ENCODE data around the gene SEC31B.

The SEC31B gene

GRCh38 chr10:100531761-100532160, 12.1 kb upstream of the SEC31B start:
- no peak for DNase-seq (ENCODE audit: low spot score)
- TF ChIP-seq CTCF (IDR thresholded peaks at IDR 0.05; ENCODE audit: borderline replicate concordance, control extremely low read depth, extremely low read depth, insufficient read depth, missing control alignments), result no peak
- in situ Hi-C loops (cut with MboI; ENCODE audit: low sequenced_read_pairs, unreplicated experiment), result no loop called here

- TF ChIP-seq CTCF (IDR thresholded peaks at IDR 0.05; ENCODE audit: borderline replicate concordance, control extremely low read depth, extremely low read depth, insufficient read depth, missing control alignments), result no peak
- in situ Hi-C loops (cut with MboI; ENCODE audit: low sequenced_read_pairs, unreplicated experiment), result no loop called here
- DNase-seq (ENCODE audit: low spot score), result peak; percentile 87
These were observed 10.0 kb upstream of the SEC31B start, which contains the start of gene NDUFB8 for GRCh38 chr10:100529475-100530298. TSS of gene NDUFB8 (minus strand) at chr10:100529871. CDS start at chr10:100529851, 20 bp downstream.

- no peak for DNase-seq (ENCODE audit: low spot score)
- in situ Hi-C loops (cut with MboI; ENCODE audit: low sequenced_read_pairs, unreplicated experiment), result no loop called here
- TF ChIP-seq CTCF (IDR thresholded peaks at IDR 0.05; ENCODE audit: borderline replicate concordance, control extremely low read depth, extremely low read depth, insufficient read depth, missing control alignments), result no peak
These were observed 9.3 kb upstream of the SEC31B start for GRCh38 chr10:100528921-100529474.

GRCh38 chr10:100528123-100528886, 8.6 kb upstream of the SEC31B start:
- in situ Hi-C loops (cut with MboI; ENCODE audit: low sequenced_read_pairs, unreplicated experiment), result no loop called here
- no peak for TF ChIP-seq CTCF (IDR thresholded peaks at IDR 0.05; ENCODE audit: borderline replicate concordance, control extremely low read depth, extremely low read depth, insufficient read depth, missing control alignments)
- no peak for DNase-seq (ENCODE audit: low spot score)

- no peak for DNase-seq (ENCODE audit: low spot score)
- in situ Hi-C loops (cut with MboI; ENCODE audit: low sequenced_read_pairs, unreplicated experiment), result no loop called here
- no peak for TF ChIP-seq CTCF (IDR thresholded peaks at IDR 0.05; ENCODE audit: borderline replicate concordance, control extremely low read depth, extremely low read depth, insufficient read depth, missing control alignments)
These were observed 5.0 kb upstream of the SEC31B start for GRCh38 chr10:100524638-100525037.

GRCh38 chr10:100524206-100524605, 4.5 kb upstream of the SEC31B start:
- in situ Hi-C loops (cut with MboI; ENCODE audit: low sequenced_read_pairs, unreplicated experiment), result no loop called here
- DNase-seq (ENCODE audit: low spot score), result no peak
- no peak for TF ChIP-seq CTCF (IDR thresholded peaks at IDR 0.05; ENCODE audit: borderline replicate concordance, control extremely low read depth, extremely low read depth, insufficient read depth, missing control alignments)
